ENCODE measurements around the gene ANO10. TPM values are rescaled to one million over a fixed set of nuclear protein-coding genes. Genes with fewer than 3 reads are reported as not detected.

ANO10 gene
- total and polyA plus RNA-seq, 2 of the 8 experiments (the other 6 are each of a cell fraction or from before 2014, with no cell fraction given), result 38.0 to 53.2 TPM

GRCh38 chr3:43418601-43419272, 203.1 kb downstream of the ANO10 start (continued):
- TF ChIP-seq CHD7 (IDR thresholded peaks at IDR 0.05; ENCODE audit: insufficient replicate concordance, low read length), result no peak
- no peak for TF ChIP-seq EP300 (IDR thresholded peaks at IDR 0.05; ENCODE audit: borderline replicate concordance in 1 of 2, low read depth in 2 of 2, low read length in 2 of 2)
- no peak for TF ChIP-seq TAF1 (IDR thresholded peaks at IDR 0.05; ENCODE audit: low read depth, low read length)
- no peak for TF ChIP-seq CHD2 (IDR thresholded peaks at IDR 0.05; ENCODE audit: low read length)
- no peak for TF ChIP-seq SIRT6 (IDR thresholded peaks at IDR 0.05; ENCODE audit: low read length)
- TF ChIP-seq NRF1 (IDR thresholded peaks at IDR 0.05; ENCODE audit: low read depth, low read length), result no peak

All from H1 (cell line).